AG09309 (cell line): ENCODE data around the gene TBX10.
A peak's percentile ranks its signal among the peaks of the same experiment; 100 is the strongest.

Source experiments
- DNase-seq: peaks from one replicate; pipeline ENCODE4 v3.0.0-alpha.2; 2010; ENCODE audit warnings: low read depth
- H3K4me3 ChIP-seq: 2 replicates; pipeline ENCODE4 v1.5.1; 2011; ENCODE audit warnings: mild to moderate bottlenecking, low read depth, low read length, moderate library complexity; ENCODE audit not compliant: control insufficient read depth
- TF ChIP-seq, protein P1 (sequence below): IDR thresholded peaks from 2 replicates; pipeline ENCODE4 v1.5.1; 2011; ENCODE audit warnings: mild to moderate bottlenecking, low read depth, low read length, inconsistent platforms; ENCODE audit not compliant: insufficient read depth, control insufficient read depth; ENCODE audit errors: missing control alignments

The TBX10 gene

DNA sequence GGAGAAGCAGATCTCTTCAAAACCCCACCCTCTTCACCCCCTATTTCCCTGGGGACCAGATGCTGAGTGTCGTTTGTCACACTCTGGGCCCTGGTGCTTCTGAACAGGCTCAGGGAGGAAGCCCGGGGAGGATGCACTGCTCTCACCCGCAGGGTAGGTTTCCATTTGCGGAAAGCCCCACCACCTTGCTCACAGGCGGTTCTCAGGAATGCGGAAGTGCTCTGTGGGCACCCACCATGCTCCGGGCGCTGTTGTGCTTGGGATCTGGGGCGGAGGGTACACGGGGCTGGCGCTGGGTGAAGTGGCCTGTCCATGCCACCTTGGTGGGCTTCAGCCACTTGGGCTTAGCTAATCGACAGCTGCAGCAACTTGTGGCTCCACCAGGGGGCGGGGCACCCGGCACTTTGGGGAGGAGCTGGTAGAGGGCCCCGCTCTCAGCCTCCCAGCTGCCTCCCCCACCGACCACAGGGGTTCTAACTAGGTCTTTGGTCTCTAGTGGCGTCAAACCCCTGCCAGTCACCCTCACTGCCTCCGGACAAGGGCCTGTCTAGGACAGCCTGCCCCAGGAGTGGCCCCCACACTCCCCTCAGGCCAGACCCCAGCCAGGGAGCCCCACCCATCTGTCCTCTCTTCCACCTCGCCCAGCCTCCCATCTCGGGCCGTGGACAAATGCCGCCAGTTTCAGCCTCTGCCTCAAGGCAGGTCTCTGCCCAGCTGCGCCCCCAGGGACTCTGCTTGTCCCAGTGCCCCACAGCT, 25.4 kb downstream of the TBX10 start:
- DNase-seq, result no peak
- H3K4me3 ChIP-seq, result peak overlapping the region; percentile 27
- TF ChIP-seq, protein P1, sequence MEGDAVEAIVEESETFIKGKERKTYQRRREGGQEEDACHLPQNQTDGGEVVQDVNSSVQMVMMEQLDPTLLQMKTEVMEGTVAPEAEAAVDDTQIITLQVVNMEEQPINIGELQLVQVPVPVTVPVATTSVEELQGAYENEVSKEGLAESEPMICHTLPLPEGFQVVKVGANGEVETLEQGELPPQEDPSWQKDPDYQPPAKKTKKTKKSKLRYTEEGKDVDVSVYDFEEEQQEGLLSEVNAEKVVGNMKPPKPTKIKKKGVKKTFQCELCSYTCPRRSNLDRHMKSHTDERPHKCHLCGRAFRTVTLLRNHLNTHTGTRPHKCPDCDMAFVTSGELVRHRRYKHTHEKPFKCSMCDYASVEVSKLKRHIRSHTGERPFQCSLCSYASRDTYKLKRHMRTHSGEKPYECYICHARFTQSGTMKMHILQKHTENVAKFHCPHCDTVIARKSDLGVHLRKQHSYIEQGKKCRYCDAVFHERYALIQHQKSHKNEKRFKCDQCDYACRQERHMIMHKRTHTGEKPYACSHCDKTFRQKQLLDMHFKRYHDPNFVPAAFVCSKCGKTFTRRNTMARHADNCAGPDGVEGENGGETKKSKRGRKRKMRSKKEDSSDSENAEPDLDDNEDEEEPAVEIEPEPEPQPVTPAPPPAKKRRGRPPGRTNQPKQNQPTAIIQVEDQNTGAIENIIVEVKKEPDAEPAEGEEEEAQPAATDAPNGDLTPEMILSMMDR, result peak; percentile 76

DNA sequence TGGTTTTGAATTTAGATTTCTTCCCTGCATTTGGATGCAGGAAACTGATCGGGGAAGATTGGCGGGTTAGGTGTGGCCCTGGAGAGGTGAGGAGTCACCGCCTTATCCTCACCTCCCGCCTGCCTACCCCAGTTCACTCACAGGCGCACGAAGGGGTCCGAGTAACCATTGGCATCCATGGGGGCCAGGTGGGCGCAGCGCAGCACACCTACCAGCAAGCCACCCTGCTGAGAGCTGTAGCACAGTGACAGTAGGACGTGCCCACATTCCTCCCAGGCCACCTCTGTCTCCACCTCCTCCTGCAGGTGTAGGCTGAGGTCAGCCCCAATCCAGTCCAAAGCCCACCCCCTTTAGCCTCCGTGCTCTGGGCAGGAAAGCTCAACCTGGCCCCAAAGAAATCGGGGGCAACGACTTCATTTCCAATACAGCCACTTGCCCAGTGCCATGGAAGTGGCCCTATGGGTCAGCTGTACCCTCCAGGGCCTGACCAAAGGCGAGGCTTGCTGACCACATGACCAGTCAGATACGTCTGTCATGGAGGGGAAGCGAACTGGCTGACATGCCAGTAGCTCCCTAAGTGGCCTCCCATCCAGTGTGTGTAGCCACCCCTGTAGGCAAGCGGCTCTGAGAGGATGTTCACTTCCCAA, 26.1 kb downstream of the TBX10 start:
- H3K4me3 ChIP-seq, result no peak overlapping the region

DNA sequence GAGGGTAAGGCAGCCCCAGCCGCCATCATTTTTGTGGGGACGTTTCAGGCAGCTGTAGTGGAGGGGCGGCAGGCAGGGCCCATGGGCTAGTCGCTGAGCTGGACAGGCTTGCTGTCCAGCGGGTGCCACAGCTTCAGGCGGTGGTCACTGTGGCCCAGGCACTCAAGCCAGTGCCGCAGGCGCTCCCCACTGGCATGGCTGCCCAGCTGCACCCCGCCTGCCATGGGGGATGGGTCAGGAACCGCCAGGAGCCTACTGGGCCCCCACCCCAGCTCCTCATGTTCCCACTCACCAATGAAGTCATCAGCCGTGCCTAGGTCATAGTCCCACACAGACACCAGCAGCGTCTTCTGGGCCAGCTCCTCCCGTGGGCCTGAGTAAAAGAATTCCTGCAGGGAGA, 26.8 kb downstream of the TBX10 start:
- H3K4me3 ChIP-seq, result no peak overlapping the region
- no peak for DNase-seq
- TF ChIP-seq, protein P1, result no peak

More for the DNA sequence above, 26.1 kb downstream of the TBX10 start:
- no peak for DNase-seq
- TF ChIP-seq, protein P1, result no peak

DNA sequence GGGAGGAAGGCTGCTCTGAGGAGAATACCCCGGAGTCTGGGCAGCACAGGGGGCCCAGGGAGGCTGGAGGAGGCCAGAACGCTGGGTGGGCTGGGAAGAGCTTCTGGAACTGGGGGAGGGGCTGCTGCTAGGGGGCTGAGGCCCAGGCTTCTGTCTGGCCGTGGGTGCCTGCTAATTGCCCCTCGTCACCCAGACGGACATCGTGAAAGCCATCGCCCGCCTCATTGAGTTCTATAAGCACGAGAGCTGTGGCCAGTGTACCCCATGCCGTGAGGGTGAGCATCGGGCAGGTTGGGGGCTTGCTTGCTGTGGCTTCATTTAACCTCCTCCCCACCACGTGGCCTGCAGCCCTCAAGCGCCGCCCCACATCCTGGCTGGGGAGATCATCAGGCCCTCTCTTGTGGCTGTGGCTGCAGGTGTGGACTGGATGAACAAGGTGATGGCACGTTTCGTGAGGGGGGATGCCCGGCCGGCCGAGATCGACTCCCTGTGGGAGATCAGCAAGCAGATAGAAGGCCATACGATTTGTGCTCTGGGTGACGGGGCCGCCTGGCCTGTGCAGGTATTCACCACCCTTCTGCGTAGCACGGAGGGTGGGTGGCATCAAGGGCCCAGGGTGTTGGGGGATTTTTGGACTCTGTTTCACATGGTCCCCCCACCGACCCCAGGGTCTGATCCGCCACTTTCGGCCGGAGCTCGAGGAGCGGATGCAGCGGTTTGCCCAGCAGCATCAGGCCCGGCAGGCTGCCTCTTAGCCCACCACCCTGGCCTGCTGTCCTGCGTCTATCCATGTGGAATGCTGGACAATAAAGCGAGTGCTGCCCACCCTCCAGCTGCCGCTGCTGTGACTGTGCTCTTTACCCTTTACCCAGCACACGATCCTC, 27.6 kb downstream of the TBX10 start:
- DNase-seq, result no peak
- no peak overlapping the region for H3K4me3 ChIP-seq
- TF ChIP-seq, protein P1, result no peak

DNA sequence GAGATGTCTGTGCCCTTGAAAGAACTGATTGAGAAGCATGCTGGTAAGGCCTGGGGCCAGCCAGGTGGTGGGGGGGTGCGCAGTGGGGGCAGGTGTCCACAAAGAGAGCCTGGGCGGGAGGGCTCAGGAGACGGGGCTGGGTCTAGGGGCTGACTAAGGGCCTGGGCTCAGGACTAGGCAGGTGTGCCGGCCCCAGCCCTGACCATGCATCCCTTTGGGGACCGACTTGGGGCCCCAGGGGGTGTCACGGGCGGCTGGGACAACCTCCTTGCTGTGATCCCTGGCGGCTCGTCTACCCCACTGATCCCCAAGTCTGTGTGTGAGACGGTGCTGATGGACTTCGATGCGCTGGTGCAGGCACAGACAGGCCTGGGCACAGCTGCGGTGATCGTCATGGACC, 28.4 kb downstream of the TBX10 start:
- no peak for DNase-seq

More for the DNA sequence above, 28.4 kb downstream of the TBX10 start:
- H3K4me3 ChIP-seq, result no peak overlapping the region
- TF ChIP-seq, protein P1, result no peak
